ENCODE measurements around the gene SLC13A3.

DNA sequence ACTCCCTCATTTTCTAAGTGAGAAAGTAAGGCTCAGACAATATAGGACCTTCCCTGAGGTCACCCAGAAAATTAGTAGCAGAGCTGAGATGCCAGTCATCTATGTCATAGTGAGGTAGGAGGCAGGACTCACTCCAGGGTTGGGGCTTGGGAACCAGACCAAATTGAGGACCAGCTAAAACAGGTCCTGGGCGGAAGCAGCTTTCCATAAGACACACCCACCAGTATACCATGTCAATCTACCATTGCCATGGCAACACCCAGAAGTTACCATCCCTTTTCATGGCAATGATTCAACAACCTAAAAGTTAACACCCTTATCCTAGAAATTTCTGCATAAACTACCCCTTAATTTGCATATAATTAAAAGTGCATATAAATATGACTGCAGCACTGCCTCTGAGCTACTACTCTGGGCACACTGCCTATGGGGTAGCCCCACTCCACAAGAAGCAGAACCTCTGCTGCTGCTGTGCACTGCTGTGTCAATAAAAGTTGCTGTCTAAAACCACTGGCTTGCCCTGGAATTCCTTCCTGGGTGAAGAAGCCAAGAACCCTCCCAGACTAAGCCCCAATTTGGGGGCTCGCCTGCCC is 70.5 kb downstream of the SLC13A3 start:
- TF ChIP-seq, protein P1, sequence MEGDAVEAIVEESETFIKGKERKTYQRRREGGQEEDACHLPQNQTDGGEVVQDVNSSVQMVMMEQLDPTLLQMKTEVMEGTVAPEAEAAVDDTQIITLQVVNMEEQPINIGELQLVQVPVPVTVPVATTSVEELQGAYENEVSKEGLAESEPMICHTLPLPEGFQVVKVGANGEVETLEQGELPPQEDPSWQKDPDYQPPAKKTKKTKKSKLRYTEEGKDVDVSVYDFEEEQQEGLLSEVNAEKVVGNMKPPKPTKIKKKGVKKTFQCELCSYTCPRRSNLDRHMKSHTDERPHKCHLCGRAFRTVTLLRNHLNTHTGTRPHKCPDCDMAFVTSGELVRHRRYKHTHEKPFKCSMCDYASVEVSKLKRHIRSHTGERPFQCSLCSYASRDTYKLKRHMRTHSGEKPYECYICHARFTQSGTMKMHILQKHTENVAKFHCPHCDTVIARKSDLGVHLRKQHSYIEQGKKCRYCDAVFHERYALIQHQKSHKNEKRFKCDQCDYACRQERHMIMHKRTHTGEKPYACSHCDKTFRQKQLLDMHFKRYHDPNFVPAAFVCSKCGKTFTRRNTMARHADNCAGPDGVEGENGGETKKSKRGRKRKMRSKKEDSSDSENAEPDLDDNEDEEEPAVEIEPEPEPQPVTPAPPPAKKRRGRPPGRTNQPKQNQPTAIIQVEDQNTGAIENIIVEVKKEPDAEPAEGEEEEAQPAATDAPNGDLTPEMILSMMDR (IDR thresholded peaks at IDR 0.05; ENCODE audit: low read depth, low read length, missing input control), result no peak
- TF ChIP-seq TAF1 (conservative IDR thresholded peaks at IDR 0.05), result no peak

All from liver (tissue), 3 donors.